Urinary bladder (tissue), 4 donors: Measurements from ENCODE around the gene ARHGAP42. TPM values are rescaled to one million over a fixed set of nuclear protein-coding genes. Genes with fewer than 3 reads are reported as not detected.
"Not testable (repeated sequence)": the region's sequence is repeated elsewhere in the genome, so short reads cannot be mapped to it uniquely, and the experiment has no call there.

Experiments used
- DNase-seq: peaks from one replicate; pipeline ENCODE4 v3.0.0-alpha.2; 2015; ENCODE audit errors: extremely low spot score
- H3K27ac ChIP-seq: one replicate; pipeline ENCODE4 v1.5.1; 2013; ENCODE audit warnings: low read depth, mild to moderate bottlenecking, moderate library complexity
- H3K36me3 ChIP-seq: one replicate; pipeline ENCODE4 v1.6.1; 2013; ENCODE audit warnings: mild to moderate bottlenecking, moderate library complexity; ENCODE audit not compliant: insufficient read depth
- H3K4me1 ChIP-seq: one replicate; pipeline ENCODE4 v1.6.1; 2013; ENCODE audit warnings: mild to moderate bottlenecking, moderate library complexity; ENCODE audit not compliant: insufficient read depth
- H3K4me3 ChIP-seq: one replicate; pipeline ENCODE4 v1.5.1; 2013; ENCODE audit warnings: low read depth, low read length
- WGBS: extraction: QIAGEN DNeasy Blood & Tissue Kit; methylation state at CpG from one replicate; pipeline ENCODE4 v1.1.7; 2013; 5-methylcytosine and 5-hydroxymethylcytosine counted together
- polyA plus RNA-seq: library from polyadenylated mRNA; stranded (reverse); fragments of 200-250 nt; gene quantifications from one replicate; pipeline ENCODE4 v1.2.3, GENCODE V29; 2013
- small RNA-seq: library from RNA; depleted of rRNA; stranded (forward); fragments of <200 nt; gene quantifications from one replicate; pipeline ENCODE3, GENCODE V24; 2014
- total RNA-seq: library from RNA; depleted of rRNA; stranded (reverse); fragments of >200 nt; gene quantifications from one replicate; pipeline ENCODE4 v1.2.3, GENCODE V29; 2014
- donor health status: healthy with polysubstance abuse.
- donor health status: healthy.

ARHGAP42 gene
- total and polyA plus RNA-seq, 2 donors: 3.0 to 51.6 TPM

DNA sequence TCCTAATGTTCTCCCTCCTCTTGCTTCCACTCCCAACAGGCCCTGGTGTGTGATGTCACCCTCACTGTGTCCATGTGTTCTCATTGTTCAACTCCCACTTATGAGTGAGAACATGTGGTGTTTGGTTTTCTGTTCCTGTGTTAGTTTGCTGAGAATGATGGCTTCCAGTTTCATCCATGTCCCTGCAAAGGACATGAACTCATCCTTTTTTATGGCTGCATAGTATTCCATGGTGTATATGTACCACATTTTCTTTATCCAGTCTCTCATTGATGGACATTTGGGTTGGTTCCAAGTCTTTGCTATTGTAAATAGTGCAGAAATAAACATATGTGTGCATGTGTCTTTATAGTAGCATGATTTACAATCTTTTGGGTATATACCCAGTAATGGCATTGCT lies 326.6 kb downstream of the ARHGAP42 start:
- not testable (repeated sequence) for H3K27ac ChIP-seq, H3K4me3 ChIP-seq, DNase-seq, H3K36me3 ChIP-seq, H3K4me1 ChIP-seq

GRCh38 chr11:101014600-101015285 lies 327.7 kb downstream of the ARHGAP42 start:
- H3K27ac ChIP-seq: no peak overlapping the region
- no peaks in the 10 kb centered on the region for H3K4me1 ChIP-seq
- no peak for DNase-seq
- no peak overlapping the region for H3K4me3 ChIP-seq
- peaks cover 2% of the 10 kb centered on the region for H3K36me3 ChIP-seq

DNA sequence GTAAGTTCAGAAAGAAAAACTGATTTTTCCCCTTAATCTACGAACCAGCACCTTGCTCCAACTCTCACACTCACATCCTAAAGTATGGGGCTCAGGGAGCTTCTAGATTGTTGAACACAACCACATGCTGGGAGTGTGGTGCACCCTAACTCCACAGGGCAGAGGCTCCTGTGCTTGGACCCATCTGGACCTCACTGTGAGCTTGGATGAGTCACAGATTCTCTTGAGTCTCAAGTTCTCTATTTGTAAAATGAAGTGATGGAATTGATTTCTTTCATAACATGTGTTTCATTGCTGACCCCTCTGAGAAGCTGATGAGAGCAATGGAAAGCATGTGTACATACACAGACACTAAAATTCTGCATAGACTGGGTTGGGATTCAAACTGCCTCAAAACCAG lies 332.8 kb downstream of the ARHGAP42 start:
- Histone ChIP-seq H3K4me1 (no peaks in the 10 kb centered on the region), H3K27ac (no peak overlapping the region), H3K4me3 (no peak overlapping the region), H3K36me3 (no peaks in the 10 kb centered on the region)
- no peak for DNase-seq
- WGBS: 85% methylated on average over 1 of the region's 1 CpG

- H3K36me3 ChIP-seq: no peaks in the 10 kb centered on the region
- no peak overlapping the region for H3K27ac ChIP-seq
- H3K4me3 ChIP-seq: no peak overlapping the region
- no peaks in the 10 kb centered on the region for H3K4me1 ChIP-seq
- DNase-seq: no peak
Observed at GRCh38 chr11:101022256-101022655, 335.2 kb downstream of the ARHGAP42 start.

DNA sequence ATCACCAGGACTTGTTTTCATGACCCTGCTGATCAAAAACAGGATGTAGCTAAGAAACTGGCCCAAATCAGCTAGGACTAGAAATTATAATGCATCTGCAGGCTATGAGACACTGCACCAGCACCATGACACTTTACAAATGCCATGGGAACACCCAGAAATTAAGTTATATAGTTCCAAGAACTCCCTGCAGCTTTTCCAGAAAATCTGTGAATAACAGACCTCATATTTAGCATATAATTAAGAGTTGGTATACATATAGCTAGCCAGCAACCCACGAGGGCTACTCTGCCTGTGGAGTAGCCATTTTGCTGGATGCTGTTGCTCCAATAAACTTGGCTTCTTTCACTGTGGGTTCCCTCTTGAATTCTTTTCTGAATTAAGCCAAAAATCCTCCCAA lies 341.6 kb downstream of the ARHGAP42 start:
- Histone ChIP-seq H3K4me1 (no peaks in the 10 kb centered on the region), H3K4me3 (no peak overlapping the region), H3K36me3 (no peaks in the 10 kb centered on the region), H3K27ac (no peak overlapping the region)
- DNase-seq: no peak
- 64% methylated on average over 1 of the region's 1 CpG for WGBS

GRCh38 chr11:101030015-101030414 lies 342.9 kb downstream of the ARHGAP42 start:
- Histone ChIP-seq H3K4me1 (no peaks in the 10 kb centered on the region), H3K27ac (no peak overlapping the region)
- WGBS: 77% methylated on average over 3 of the region's 3 CpGs

DNA sequence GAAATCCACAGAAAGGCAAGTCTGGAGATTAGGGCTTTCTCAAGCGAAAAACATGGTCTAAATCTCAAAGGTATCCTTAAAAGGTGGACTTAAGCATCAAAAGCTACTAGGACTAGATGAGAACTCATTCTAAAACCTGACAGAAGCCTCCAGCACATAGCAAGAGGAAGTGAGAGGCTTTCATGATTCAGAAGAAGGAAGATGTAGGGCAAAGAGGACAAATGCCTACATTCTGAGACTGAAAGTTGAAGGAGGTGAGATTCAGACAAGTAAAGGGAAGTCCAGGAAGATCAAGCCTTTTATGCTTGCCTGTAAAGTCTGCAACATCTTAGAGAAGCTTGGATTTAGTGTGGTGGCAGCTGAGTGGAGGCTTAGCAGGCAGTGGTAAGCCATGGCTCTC lies 343.6 kb downstream of the ARHGAP42 start:
- Histone ChIP-seq H3K27ac (no peak overlapping the region), H3K4me1 (no peaks in the 10 kb centered on the region), H3K36me3 (no peaks in the 10 kb centered on the region), H3K4me3 (no peak overlapping the region)
- 82% methylated on average over 1 of the region's 1 CpG for WGBS
- DNase-seq: no peak

More at GRCh38 chr11:101030015-101030414, 342.9 kb downstream of the ARHGAP42 start:
- Histone ChIP-seq H3K36me3 (no peaks in the 10 kb centered on the region), H3K4me3 (no peak overlapping the region)
- DNase-seq: no peak

- DNase-seq: no peak
- no peaks in the 10 kb centered on the region for H3K36me3 ChIP-seq
- H3K4me1 ChIP-seq: no peaks in the 10 kb centered on the region
- H3K4me3 ChIP-seq: no peak overlapping the region
- WGBS: 88% methylated on average over 3 of the region's 3 CpGs
- H3K27ac ChIP-seq: no peak overlapping the region
Observed at GRCh38 chr11:101031713-101032112, 344.6 kb downstream of the ARHGAP42 start.

DNA sequence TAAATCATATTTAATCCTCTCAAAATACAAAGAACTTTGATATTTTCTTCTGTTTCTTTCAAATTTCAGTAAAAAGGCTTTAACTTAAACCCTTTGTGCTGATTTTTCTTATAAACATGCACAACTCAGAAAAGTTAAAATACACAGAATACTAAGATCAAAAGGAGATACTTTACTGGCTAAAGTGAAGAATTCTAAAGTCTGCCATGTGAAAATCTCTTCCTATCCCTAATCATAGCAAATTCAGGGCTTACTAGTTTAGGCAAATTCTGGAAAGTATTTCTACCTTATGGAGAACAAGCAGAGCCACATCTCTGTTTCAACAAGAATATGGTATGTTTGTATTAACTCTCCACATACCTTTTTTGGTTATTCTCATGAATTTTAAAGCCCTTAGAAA lies 345.9 kb downstream of the ARHGAP42 start:
- Histone ChIP-seq H3K4me3 (no peak overlapping the region), H3K4me1 (no peaks in the 10 kb centered on the region), H3K27ac (no peak overlapping the region), H3K36me3 (no peaks in the 10 kb centered on the region)
- DNase-seq: no peak

- H3K27ac ChIP-seq: no peak overlapping the region
- no peak overlapping the region for H3K4me3 ChIP-seq
- no peak for DNase-seq
- H3K36me3 ChIP-seq: no peaks in the 10 kb centered on the region
- no peaks in the 10 kb centered on the region for H3K4me1 ChIP-seq
- 32% methylated on average over 4 of the region's 4 CpGs for WGBS
Observed at GRCh38 chr11:101034076-101034475, 347.0 kb downstream of the ARHGAP42 start.

- Histone ChIP-seq H3K4me1 (no peaks in the 10 kb centered on the region), H3K27ac (no peak overlapping the region), H3K4me3 (no peak overlapping the region), H3K36me3 (no peaks in the 10 kb centered on the region)
- WGBS: 74% methylated on average over 1 of the region's 1 CpG
- DNase-seq: no peak
Observed at GRCh38 chr11:101035872-101036271, 348.8 kb downstream of the ARHGAP42 start.

Small RNA genes within 50 kb of the gene (small RNA-seq; reads per million reads assigned to genes)
- gene RN7SL222P: not detected
